Skeletal muscle satellite cell (primary cell): ENCODE results near the gene GALR3.

Experiments used
- H3K27me3 ChIP-seq: 2 replicates; pipeline ENCODE4 v1.7.0; 2013; ENCODE audit warnings: low read length; ENCODE audit not compliant: control insufficient read depth, insufficient read depth
- H3K36me3 ChIP-seq: 2 replicates; pipeline ENCODE4 v1.7.0; 2013; ENCODE audit warnings: mild to moderate bottlenecking, control low read depth, low read length; ENCODE audit not compliant: insufficient read depth
- H3K4me1 ChIP-seq: 2 replicates; pipeline ENCODE4 v1.7.0; 2013; ENCODE audit warnings: low read length; ENCODE audit not compliant: control insufficient read depth, insufficient read depth
- H3K4me2 ChIP-seq: 2 replicates; pipeline ENCODE4 v1.7.0; 2013; ENCODE audit warnings: mild to moderate bottlenecking, low read length
- H3K4me3 ChIP-seq: 2 replicates; pipeline ENCODE4 v1.7.0; 2013; ENCODE audit warnings: low read length
- H3K9ac ChIP-seq: 2 replicates; pipeline ENCODE4 v1.7.0; 2013; ENCODE audit warnings: mild to moderate bottlenecking, low read depth, low read length, moderate library complexity
- H3K9me3 ChIP-seq: replicated peaks from 2 replicates; pipeline ENCODE4 v1.7.0; 2013; ENCODE audit warnings: mild to moderate bottlenecking, control low read depth, low read length

GALR3 gene

GRCh38 chr22:37816543-37817180, 6.5 kb upstream of the GALR3 start:
- no peaks in the 10 kb centered on the region for H3K9me3 ChIP-seq
- H3K4me1 ChIP-seq, result peaks cover 13% of the 10 kb centered on the region
- H3K4me3 ChIP-seq, result no peak overlapping the region
- no peaks in the 10 kb centered on the region for H3K36me3 ChIP-seq
- no peak overlapping the region for H3K9ac ChIP-seq
- H3K27me3 ChIP-seq, result peaks cover 10% of the 10 kb centered on the region
- no peak overlapping the region for H3K4me2 ChIP-seq

GRCh38 chr22:37817705-37818408, 5.3 kb upstream of the GALR3 start:
- Histone ChIP-seq H3K36me3 (no peaks in the 10 kb centered on the region), H3K4me3 (peak overlapping the region; percentile 62), H3K9me3 (no peaks in the 10 kb centered on the region), H3K4me2 (peak overlapping the region; percentile 79), H3K4me1 (peaks cover 13% of the 10 kb centered on the region), H3K27me3 (peaks cover 19% of the 10 kb centered on the region), H3K9ac (peak overlapping the region; percentile 71)

GRCh38 chr22:37818409-37819104, 4.6 kb upstream of the GALR3 start:
- Histone ChIP-seq H3K4me1 (peaks cover 13% of the 10 kb centered on the region), H3K4me3 (peak overlapping the region; percentile 61), H3K9me3 (no peaks in the 10 kb centered on the region), H3K36me3 (no peaks in the 10 kb centered on the region), H3K9ac (peak overlapping the region; percentile 36), H3K4me2 (peak overlapping the region; percentile 79), H3K27me3 (peaks cover 26% of the 10 kb centered on the region)

- peaks cover 13% of the 10 kb centered on the region for H3K4me1 ChIP-seq
- H3K4me3 ChIP-seq, result peak overlapping the region; percentile 61
- no peaks in the 10 kb centered on the region for H3K9me3 ChIP-seq
- no peaks in the 10 kb centered on the region for H3K36me3 ChIP-seq
- H3K9ac ChIP-seq, result no peak overlapping the region
- H3K27me3 ChIP-seq, result peaks cover 29% of the 10 kb centered on the region
- H3K4me2 ChIP-seq, result peak overlapping the region; percentile 79
Observed at GRCh38 chr22:37819105-37819433, 4.1 kb upstream of the GALR3 start.

GRCh38 chr22:37820350-37820749, 2.8 kb upstream of the GALR3 start:
- Histone ChIP-seq H3K27me3 (peaks cover 34% of the 10 kb centered on the region), H3K9ac (no peak overlapping the region), H3K36me3 (no peaks in the 10 kb centered on the region), H3K4me2 (no peak overlapping the region), H3K4me1 (peaks cover 21% of the 10 kb centered on the region), H3K9me3 (no peaks in the 10 kb centered on the region), H3K4me3 (no peak overlapping the region)

GRCh38 chr22:37822079-37822833, 926 bp upstream of the GALR3 start:
- Histone ChIP-seq H3K4me1 (peaks cover 21% of the 10 kb centered on the region), H3K4me2 (no peak overlapping the region), H3K4me3 (no peak overlapping the region), H3K9ac (no peak overlapping the region), H3K27me3 (peaks cover 34% of the 10 kb centered on the region), H3K9me3 (no peaks in the 10 kb centered on the region), H3K36me3 (no peaks in the 10 kb centered on the region)

- Histone ChIP-seq H3K9ac (no peak overlapping the region), H3K4me2 (peak overlapping the region; percentile 78), H3K4me1 (peaks cover 8% of the 10 kb centered on the region), H3K36me3 (peaks cover 12% of the 10 kb centered on the region), H3K9me3 (no peaks in the 10 kb centered on the region), H3K27me3 (peaks cover 30% of the 10 kb centered on the region), H3K4me3 (peak overlapping the region; percentile 55)
Observed at GRCh38 chr22:37824674-37825641, 1.8 kb downstream of the GALR3 start.

GRCh38 chr22:37827056-37827455, 3.9 kb downstream of the GALR3 start:
- H3K4me1 ChIP-seq, result peaks cover 8% of the 10 kb centered on the region
- no peak overlapping the region for H3K4me2 ChIP-seq
- H3K27me3 ChIP-seq, result peaks cover 23% of the 10 kb centered on the region

GRCh38 chr22:37830093-37830842, 7.1 kb downstream of the GALR3 start:
- Histone ChIP-seq H3K27me3 (no peaks in the 10 kb centered on the region), H3K4me3 (no peak overlapping the region), H3K9me3 (no peaks in the 10 kb centered on the region), H3K36me3 (peaks cover 53% of the 10 kb centered on the region), H3K9ac (no peak overlapping the region), H3K4me2 (no peak overlapping the region), H3K4me1 (no peaks in the 10 kb centered on the region)

More at GRCh38 chr22:37827056-37827455, 3.9 kb downstream of the GALR3 start:
- Histone ChIP-seq H3K9me3 (no peaks in the 10 kb centered on the region), H3K36me3 (peaks cover 33% of the 10 kb centered on the region), H3K4me3 (no peak overlapping the region), H3K9ac (no peak overlapping the region)

GRCh38 chr22:37831472-37831871, 8.3 kb downstream of the GALR3 start:
- Histone ChIP-seq H3K4me1 (no peaks in the 10 kb centered on the region), H3K36me3 (peaks cover 53% of the 10 kb centered on the region), H3K4me2 (no peak overlapping the region), H3K9me3 (no peaks in the 10 kb centered on the region), H3K27me3 (no peaks in the 10 kb centered on the region), H3K4me3 (no peak overlapping the region), H3K9ac (no peak overlapping the region)
